IPS-18a (cell line): ENCODE results near the gene ANO6.
"Not testable (repeated sequence)": the region's sequence is repeated elsewhere in the genome, so short reads cannot be mapped to it uniquely, and the experiment has no call there.

Experiments
- H3K27ac ChIP-seq: one replicate; pipeline ENCODE4 v1.5.1; 2013; ENCODE audit warnings: low read length
- H3K27me3 ChIP-seq: one replicate; pipeline ENCODE4 v1.6.1; 2013; ENCODE audit warnings: mild to moderate bottlenecking, low read length; ENCODE audit not compliant: control insufficient read depth, insufficient read depth
- H3K36me3 ChIP-seq: one replicate; pipeline ENCODE4 v1.6.1; 2013; ENCODE audit warnings: low read depth, low read length; ENCODE audit not compliant: control insufficient read depth
- H3K4me1 ChIP-seq: one replicate; pipeline ENCODE4 v1.6.1; 2013; ENCODE audit warnings: low read depth, low read length; ENCODE audit not compliant: control insufficient read depth
- H3K4me3 ChIP-seq: one replicate; pipeline ENCODE4 v1.5.1; 2013; ENCODE audit warnings: low read length
- H3K9ac ChIP-seq: one replicate; pipeline ENCODE4 v1.6.1; 2013; ENCODE audit warnings: mild to moderate bottlenecking, low read length, moderate library complexity
- H3K9me3 ChIP-seq: one replicate; pipeline ENCODE4 v1.6.1; 2013; ENCODE audit warnings: low read depth, low read length; ENCODE audit not compliant: control insufficient read depth

Gene ANO6

DNA sequence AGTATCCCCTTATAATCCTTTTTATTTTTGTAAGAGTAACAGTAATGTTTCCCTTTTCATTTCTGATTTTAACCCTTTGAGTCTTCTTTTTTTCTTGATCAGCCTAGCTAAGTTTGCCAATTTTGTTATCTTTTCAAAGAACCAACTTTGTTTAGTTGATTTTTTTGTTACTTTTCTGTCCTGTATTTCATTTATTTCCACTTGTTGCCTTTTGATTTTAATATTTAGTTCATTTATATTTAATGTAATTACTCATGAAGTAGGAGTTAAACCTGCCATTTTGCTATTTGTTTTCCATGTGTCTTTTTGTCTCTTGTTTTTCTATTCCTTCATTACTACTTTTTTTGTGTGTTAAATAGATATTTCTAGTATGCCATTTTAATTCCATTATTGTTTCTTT, 146.4 kb downstream of the ANO6 start:
- H3K9me3 ChIP-seq: peaks cover 4% of the 10 kb centered on the region
- H3K4me3 ChIP-seq: no peak overlapping the region
- no peaks in the 10 kb centered on the region for H3K27me3 ChIP-seq
- H3K36me3 ChIP-seq: peaks cover 8% of the 10 kb centered on the region
- no peak overlapping the region for H3K27ac ChIP-seq
- no peaks in the 10 kb centered on the region for H3K4me1 ChIP-seq
- H3K9ac ChIP-seq: no peak overlapping the region

DNA sequence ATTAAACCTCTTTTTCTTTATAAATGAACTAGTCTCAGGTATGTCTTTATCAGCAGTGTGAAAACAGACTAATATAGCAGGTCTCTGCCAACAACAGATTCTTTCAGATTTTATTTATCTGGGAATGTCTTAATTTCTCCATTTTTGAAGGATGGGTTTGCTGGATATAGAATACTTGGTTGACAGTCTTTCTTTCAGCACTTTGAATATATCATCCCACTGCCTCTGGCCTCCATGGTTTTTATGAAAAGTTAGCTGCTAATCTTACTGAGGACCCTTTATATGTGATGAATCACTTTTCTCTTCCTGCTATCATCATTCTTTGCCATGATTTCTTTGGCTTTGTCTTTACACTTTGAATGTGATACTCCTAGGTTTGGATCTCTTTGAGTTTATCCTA, 148.0 kb downstream of the ANO6 start:
- Histone ChIP-seq H3K9me3 (peaks cover 4% of the 10 kb centered on the region), H3K27me3 (no peaks in the 10 kb centered on the region), H3K36me3 (no peaks in the 10 kb centered on the region), H3K27ac (no peak overlapping the region), H3K4me3 (no peak overlapping the region), H3K4me1 (no peaks in the 10 kb centered on the region), H3K9ac (no peak overlapping the region)

- no peak overlapping the region for H3K4me3 ChIP-seq
- no peaks in the 10 kb centered on the region for H3K27me3 ChIP-seq
These were observed 153.1 kb downstream of the ANO6 start for GRCh38 chr12:45368841-45369489.

GRCh38 chr12:45377815-45378214, 161.9 kb downstream of the ANO6 start:
- H3K36me3 ChIP-seq: peaks cover 13% of the 10 kb centered on the region
- H3K9ac ChIP-seq: no peak overlapping the region
- H3K9me3 ChIP-seq: no peaks in the 10 kb centered on the region
- no peak overlapping the region for H3K4me3 ChIP-seq
- H3K27me3 ChIP-seq: no peaks in the 10 kb centered on the region
- no peak overlapping the region for H3K27ac ChIP-seq
- no peaks in the 10 kb centered on the region for H3K4me1 ChIP-seq

More at GRCh38 chr12:45368841-45369489, 153.1 kb downstream of the ANO6 start:
- Histone ChIP-seq H3K9ac (no peak overlapping the region), H3K36me3 (peaks cover 9% of the 10 kb centered on the region), H3K4me1 (no peaks in the 10 kb centered on the region), H3K9me3 (no peaks in the 10 kb centered on the region), H3K27ac (no peak overlapping the region)

- H3K4me1 ChIP-seq: no peaks in the 10 kb centered on the region
- H3K9me3 ChIP-seq: no peaks in the 10 kb centered on the region
- H3K4me3 ChIP-seq: no peak overlapping the region
- no peak overlapping the region for H3K27ac ChIP-seq
- no peak overlapping the region for H3K9ac ChIP-seq
- no peaks in the 10 kb centered on the region for H3K27me3 ChIP-seq
- peaks cover 20% of the 10 kb centered on the region for H3K36me3 ChIP-seq
These were observed 163.4 kb downstream of the ANO6 start for GRCh38 chr12:45379261-45379660.

DNA sequence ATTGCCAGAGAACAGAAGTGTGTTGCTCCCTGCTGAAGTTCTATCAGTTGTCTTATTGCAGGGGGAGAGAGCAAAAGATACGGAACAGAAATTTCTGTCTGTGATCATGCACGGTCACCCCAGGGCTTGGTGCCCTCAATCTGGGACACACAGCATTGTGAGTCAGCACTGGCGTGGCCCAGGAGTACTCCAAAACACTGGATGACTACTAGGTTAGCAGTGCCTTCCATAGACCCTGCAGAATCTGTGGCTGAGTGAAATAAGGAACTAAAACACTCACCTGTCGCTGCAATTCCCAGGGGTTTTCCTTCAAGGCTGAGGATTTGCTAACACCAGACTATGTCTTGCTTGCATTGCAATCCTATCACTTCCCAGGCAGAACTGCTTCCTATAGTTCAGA, 165.5 kb downstream of the ANO6 start:
- no peaks in the 10 kb centered on the region for H3K9me3 ChIP-seq

DNA sequence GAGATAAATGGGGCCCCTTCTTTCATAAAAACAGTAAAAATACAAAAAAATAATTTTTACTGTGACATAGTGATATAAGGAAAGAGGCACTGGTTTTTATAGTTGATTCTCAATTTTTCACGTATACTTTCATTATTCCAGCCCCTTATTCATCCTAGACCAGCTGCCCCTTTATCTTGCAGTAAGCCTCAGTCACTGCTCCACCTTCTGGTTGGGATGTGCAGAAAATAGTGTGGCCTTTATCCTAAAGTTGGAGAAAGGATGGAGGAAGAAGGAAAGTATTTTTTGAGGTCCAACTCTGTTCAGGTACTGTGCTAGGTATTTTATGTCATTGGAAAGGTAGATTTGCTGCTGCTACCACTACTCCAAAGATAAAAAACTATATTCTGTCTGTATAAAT, 172.7 kb downstream of the ANO6 start:
- Histone ChIP-seq H3K36me3 (peaks cover 12% of the 10 kb centered on the region), H3K4me3 (no peak overlapping the region), H3K9me3 (no peaks in the 10 kb centered on the region), H3K27ac (no peak overlapping the region), H3K27me3 (no peaks in the 10 kb centered on the region), H3K4me1 (peaks cover 9% of the 10 kb centered on the region), H3K9ac (no peak overlapping the region)

More for the DNA sequence above, 165.5 kb downstream of the ANO6 start:
- Histone ChIP-seq H3K9ac (no peak overlapping the region), H3K27ac (no peak overlapping the region), H3K4me3 (no peak overlapping the region), H3K27me3 (no peaks in the 10 kb centered on the region), H3K36me3 (peaks cover 20% of the 10 kb centered on the region), H3K4me1 (no peaks in the 10 kb centered on the region)

GRCh38 chr12:45389426-45389825, 173.5 kb downstream of the ANO6 start:
- Histone ChIP-seq H3K4me1 (peaks cover 9% of the 10 kb centered on the region), H3K9ac (no peak overlapping the region), H3K9me3 (no peaks in the 10 kb centered on the region), H3K27ac (no peak overlapping the region), H3K27me3 (no peaks in the 10 kb centered on the region), H3K4me3 (no peak overlapping the region), H3K36me3 (peaks cover 11% of the 10 kb centered on the region)

- not testable (repeated sequence) for H3K9me3 ChIP-seq, H3K27ac ChIP-seq, H3K9ac ChIP-seq, H3K36me3 ChIP-seq, H3K4me1 ChIP-seq, H3K27me3 ChIP-seq, H3K4me3 ChIP-seq
These were observed 181.6 kb downstream of the ANO6 start for GRCh38 chr12:45397499-45397898.

DNA sequence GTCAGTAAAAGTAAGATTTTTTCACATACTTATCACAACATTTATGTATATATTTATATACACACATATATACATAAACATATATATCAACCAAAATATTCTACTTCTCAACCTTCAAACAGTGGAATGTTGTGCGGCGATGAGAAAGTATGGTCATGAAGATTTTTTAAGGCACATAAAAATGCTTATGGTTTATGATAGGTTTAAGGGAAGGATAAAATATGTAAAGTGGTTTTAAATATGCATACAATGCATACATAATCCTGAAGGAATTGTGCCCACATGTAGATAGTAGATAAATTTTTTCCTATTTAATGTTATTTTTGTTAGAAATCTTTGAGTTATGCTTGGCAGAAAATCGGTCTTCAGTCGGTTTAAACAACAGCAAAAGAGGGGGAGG, 182.7 kb downstream of the ANO6 start:
- H3K27ac ChIP-seq: no peak overlapping the region
- H3K4me1 ChIP-seq: no peaks in the 10 kb centered on the region
- H3K9me3 ChIP-seq: no peaks in the 10 kb centered on the region
- no peak overlapping the region for H3K9ac ChIP-seq
- H3K4me3 ChIP-seq: no peak overlapping the region
- H3K27me3 ChIP-seq: no peaks in the 10 kb centered on the region
- H3K36me3 ChIP-seq: peaks cover 19% of the 10 kb centered on the region

GRCh38 chr12:45400991-45401390, 185.1 kb downstream of the ANO6 start:
- no peak overlapping the region for H3K9ac ChIP-seq
- no peaks in the 10 kb centered on the region for H3K4me1 ChIP-seq
- no peak overlapping the region for H3K27ac ChIP-seq
- H3K36me3 ChIP-seq: peaks cover 36% of the 10 kb centered on the region
- no peaks in the 10 kb centered on the region for H3K9me3 ChIP-seq
- H3K4me3 ChIP-seq: no peak overlapping the region
- no peaks in the 10 kb centered on the region for H3K27me3 ChIP-seq

- Histone ChIP-seq H3K4me1 (no peaks in the 10 kb centered on the region), H3K27me3 (no peaks in the 10 kb centered on the region), H3K27ac (no peak overlapping the region), H3K9me3 (no peaks in the 10 kb centered on the region), H3K4me3 (no peak overlapping the region), H3K36me3 (peaks cover 42% of the 10 kb centered on the region), H3K9ac (no peak overlapping the region)
These were observed 186.4 kb downstream of the ANO6 start for GRCh38 chr12:45402288-45402687.
